Osteoblast (primary cell): ENCODE data around the gene MSH5. TPM values are rescaled to one million over a fixed set of nuclear protein-coding genes. Genes with fewer than 3 reads are reported as not detected.

Source experiments
- DNase-seq: peaks from one replicate; pipeline ENCODE4 v3.0.0; 2011; ENCODE audit warnings: low spot score, mixed read lengths; ENCODE audit not compliant: insufficient read length; ENCODE audit errors: missing footprints
- H2AFZ ChIP-seq: 2 replicates; pipeline ENCODE4 v1.6.0; 2011; ENCODE audit warnings: mild to moderate bottlenecking, low read length
- H3K27ac ChIP-seq: 2 replicates; pipeline ENCODE4 v1.5.1; 2011; ENCODE audit warnings: mild to moderate bottlenecking, low read depth, low read length, moderate library complexity
- H3K27me3 ChIP-seq: 2 replicates; pipeline ENCODE4 v1.6.0; 2012; ENCODE audit warnings: mild to moderate bottlenecking, control low read depth, inconsistent platforms, low read length, moderate library complexity; ENCODE audit not compliant: insufficient read depth
- H3K36me3 ChIP-seq: 2 replicates; pipeline ENCODE4 v1.5.1; 2011; ENCODE audit warnings: mild to moderate bottlenecking, low read length, control low read depth, moderate library complexity; ENCODE audit not compliant: insufficient read depth
- H3K4me1 ChIP-seq: 2 replicates; pipeline ENCODE4 v1.5.1; 2011; ENCODE audit warnings: mild to moderate bottlenecking, low read length, control low read depth, moderate library complexity; ENCODE audit not compliant: insufficient read depth
- H3K4me2 ChIP-seq: 2 replicates; pipeline ENCODE4 v1.6.0; 2011; ENCODE audit warnings: mild to moderate bottlenecking, low read length; ENCODE audit not compliant: insufficient read depth
- H3K4me3 ChIP-seq: fragments of 200-600 bp; sonication (generic); 3 replicates; pipeline ENCODE4 v1.5.1; 2012; ENCODE audit warnings: mild to moderate bottlenecking, low read length, inconsistent platforms; ENCODE audit not compliant: insufficient read depth
- H3K79me2 ChIP-seq: 2 replicates; pipeline ENCODE4 v1.6.0; 2012; ENCODE audit warnings: mild to moderate bottlenecking, low read length, control low read depth, inconsistent platforms; ENCODE audit not compliant: insufficient read depth
- H3K9me3 ChIP-seq: 2 replicates; pipeline ENCODE4 v1.5.1; 2011; ENCODE audit warnings: low read depth, low read length, control low read depth
- H4K20me1 ChIP-seq: 2 replicates; pipeline ENCODE4 v1.6.0; 2012; ENCODE audit warnings: mild to moderate bottlenecking, low read length, control low read depth; ENCODE audit not compliant: insufficient read depth
- total RNA-seq: library from RNA; depleted of rRNA; stranded (reverse); fragments of >200 nt; gene quantifications from 2 replicates; pipeline ENCODE4 v1.2.3, GENCODE V29; 2012
- TF ChIP-seq, protein P1 (sequence below): IDR thresholded peaks from 2 replicates; pipeline ENCODE4 v1.5.1; 2011; ENCODE audit warnings: mild to moderate bottlenecking, low read depth, low read length, moderate library complexity; ENCODE audit errors: extremely low read depth

Gene MSH5
- total RNA-seq, 1 donor, result 13.0 TPM

DNA sequence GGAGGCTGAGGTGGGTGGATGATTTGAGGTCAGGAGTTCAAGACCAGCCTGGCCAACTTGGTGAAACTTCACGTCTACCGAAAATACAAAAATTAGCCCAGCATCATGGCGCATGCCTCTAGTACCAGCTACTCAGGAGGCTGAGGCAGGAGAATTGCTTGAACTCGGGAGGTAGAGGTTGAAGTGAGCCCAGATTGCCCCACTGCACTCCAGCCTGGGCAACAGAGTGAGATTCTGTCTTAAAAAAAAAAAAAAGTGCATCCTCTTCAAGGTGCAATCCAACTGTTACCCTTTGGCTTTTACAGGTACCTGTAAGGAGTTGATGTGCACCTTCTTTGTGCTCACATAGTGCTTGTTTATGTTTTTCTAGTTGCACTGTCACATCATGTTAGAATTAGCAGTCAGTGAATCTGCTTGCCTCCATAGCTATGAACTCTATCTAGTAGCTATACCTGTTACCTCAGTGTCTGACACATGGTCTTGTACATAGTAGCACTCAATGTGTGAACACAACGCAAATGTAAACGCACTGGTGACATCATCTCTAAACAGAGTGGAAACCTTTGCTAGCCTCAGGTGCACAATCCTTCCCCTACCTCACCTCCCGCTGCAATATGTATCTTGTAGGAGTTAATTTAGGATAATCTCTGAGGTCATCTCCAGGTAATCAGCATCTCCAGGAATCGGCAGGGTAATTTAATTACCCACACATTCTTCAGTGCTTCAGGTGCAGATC lies 9.7 kb downstream of the MSH5 start:
- H4K20me1 ChIP-seq, result no peaks in the 10 kb centered on the region
- no peak overlapping the region for H3K4me2 ChIP-seq
- H3K4me3 ChIP-seq, result no peak overlapping the region
- TF ChIP-seq, protein P1, sequence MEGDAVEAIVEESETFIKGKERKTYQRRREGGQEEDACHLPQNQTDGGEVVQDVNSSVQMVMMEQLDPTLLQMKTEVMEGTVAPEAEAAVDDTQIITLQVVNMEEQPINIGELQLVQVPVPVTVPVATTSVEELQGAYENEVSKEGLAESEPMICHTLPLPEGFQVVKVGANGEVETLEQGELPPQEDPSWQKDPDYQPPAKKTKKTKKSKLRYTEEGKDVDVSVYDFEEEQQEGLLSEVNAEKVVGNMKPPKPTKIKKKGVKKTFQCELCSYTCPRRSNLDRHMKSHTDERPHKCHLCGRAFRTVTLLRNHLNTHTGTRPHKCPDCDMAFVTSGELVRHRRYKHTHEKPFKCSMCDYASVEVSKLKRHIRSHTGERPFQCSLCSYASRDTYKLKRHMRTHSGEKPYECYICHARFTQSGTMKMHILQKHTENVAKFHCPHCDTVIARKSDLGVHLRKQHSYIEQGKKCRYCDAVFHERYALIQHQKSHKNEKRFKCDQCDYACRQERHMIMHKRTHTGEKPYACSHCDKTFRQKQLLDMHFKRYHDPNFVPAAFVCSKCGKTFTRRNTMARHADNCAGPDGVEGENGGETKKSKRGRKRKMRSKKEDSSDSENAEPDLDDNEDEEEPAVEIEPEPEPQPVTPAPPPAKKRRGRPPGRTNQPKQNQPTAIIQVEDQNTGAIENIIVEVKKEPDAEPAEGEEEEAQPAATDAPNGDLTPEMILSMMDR, result no peak
- peaks cover 12% of the 10 kb centered on the region for H3K36me3 ChIP-seq
- no peak overlapping the region for H3K27ac ChIP-seq
- no peaks in the 10 kb centered on the region for H3K9me3 ChIP-seq
- no peak overlapping the region for H2AFZ ChIP-seq
- no peak for DNase-seq
- H3K4me1 ChIP-seq, result peaks cover 17% of the 10 kb centered on the region
- no peaks in the 10 kb centered on the region for H3K27me3 ChIP-seq
- no peaks in the 10 kb centered on the region for H3K79me2 ChIP-seq

- no peaks in the 10 kb centered on the region for H3K9me3 ChIP-seq
- H3K4me3 ChIP-seq, result no peak overlapping the region
- no peak overlapping the region for H3K27ac ChIP-seq
Observed at GRCh38 chr6:31750411-31751022, 10.7 kb downstream of the MSH5 start.

DNA sequence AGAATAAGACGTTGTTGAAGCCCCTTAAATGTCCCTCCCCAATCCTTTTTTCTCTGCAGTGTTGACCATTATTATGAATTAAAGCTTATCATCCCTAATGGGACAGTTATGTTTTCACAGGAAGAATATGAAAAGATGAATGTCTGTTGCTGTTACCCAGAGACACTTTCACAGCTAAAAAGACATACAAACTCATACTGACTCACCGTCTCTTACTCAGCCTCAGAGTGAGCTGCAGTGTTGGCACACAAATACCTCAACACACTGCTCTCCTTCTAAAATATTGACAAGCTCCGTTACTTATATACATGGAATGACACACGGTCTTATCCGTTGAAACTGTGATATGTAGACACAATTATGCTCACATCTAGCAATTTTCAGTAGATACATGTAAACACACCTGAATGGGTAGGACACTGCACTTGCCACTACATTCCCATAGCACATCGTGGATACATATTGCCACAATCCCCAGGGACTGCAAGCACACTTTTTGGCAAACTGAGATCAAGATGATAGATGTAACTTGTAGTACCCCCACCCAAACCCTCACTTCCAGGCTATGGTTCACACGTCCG lies 13.0 kb downstream of the MSH5 start:
- Histone ChIP-seq H4K20me1 (no peaks in the 10 kb centered on the region), H3K27ac (peak overlapping the region; percentile 71), H3K79me2 (no peaks in the 10 kb centered on the region), H3K4me1 (peaks cover 12% of the 10 kb centered on the region), H2AFZ (no peak overlapping the region), H3K27me3 (no peaks in the 10 kb centered on the region), H3K36me3 (peaks cover 7% of the 10 kb centered on the region), H3K4me2 (peak overlapping the region; percentile 74), H3K9me3 (no peaks in the 10 kb centered on the region), H3K4me3 (peak overlapping the region; percentile 20)
- DNase-seq, result peak; percentile 86
- TF ChIP-seq, protein P1, result no peak

More at GRCh38 chr6:31750411-31751022, 10.7 kb downstream of the MSH5 start:
- DNase-seq, result peak; percentile 66
- Histone ChIP-seq H3K4me1 (peaks cover 17% of the 10 kb centered on the region), H2AFZ (peak overlapping the region; percentile 35), H3K27me3 (no peaks in the 10 kb centered on the region), H3K4me2 (no peak overlapping the region), H3K36me3 (peaks cover 12% of the 10 kb centered on the region), H3K79me2 (no peaks in the 10 kb centered on the region), H4K20me1 (no peaks in the 10 kb centered on the region)
- TF ChIP-seq, protein P1, result no peak

DNA sequence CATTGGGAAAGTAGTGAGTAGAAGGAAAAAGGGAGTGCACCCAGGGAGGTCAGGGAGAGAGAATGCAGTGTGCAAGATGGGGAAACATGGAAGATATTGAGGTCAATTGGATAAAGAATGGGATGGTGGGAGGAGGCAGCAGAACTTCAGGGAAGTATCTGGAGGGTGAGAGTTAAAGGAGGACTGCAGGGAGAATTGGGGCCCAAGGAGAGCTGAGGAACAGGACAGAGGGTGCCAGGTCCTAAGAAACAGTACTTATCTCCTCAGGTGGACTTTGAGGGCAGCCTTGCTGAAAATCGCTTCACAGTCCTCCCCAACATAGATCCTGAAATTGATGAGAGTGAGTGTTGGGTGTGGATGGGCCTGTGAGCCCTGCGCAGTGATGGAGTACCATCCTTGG lies 18.5 kb downstream of the MSH5 start:
- H4K20me1 ChIP-seq, result no peaks in the 10 kb centered on the region
- H3K27ac ChIP-seq, result no peak overlapping the region
- H3K4me2 ChIP-seq, result no peak overlapping the region
- H3K4me1 ChIP-seq, result peaks cover 1% of the 10 kb centered on the region
- H3K79me2 ChIP-seq, result no peaks in the 10 kb centered on the region
- no peaks in the 10 kb centered on the region for H3K9me3 ChIP-seq
- no peak overlapping the region for H3K4me3 ChIP-seq
- no peak for DNase-seq
- H3K27me3 ChIP-seq, result no peaks in the 10 kb centered on the region
- no peak overlapping the region for H2AFZ ChIP-seq
- H3K36me3 ChIP-seq, result peaks cover 25% of the 10 kb centered on the region
- TF ChIP-seq, protein P1, result no peak
